NB4 (cell line): ENCODE measurements around the gene ING4.

Experiments
- DNase-seq: peaks from one replicate; pipeline ENCODE4 v3.0.0; 2010; ENCODE audit warnings: low read depth
- H3K4me3 ChIP-seq: one replicate; pipeline ENCODE4 v1.5.1; 2011; ENCODE audit warnings: mild to moderate bottlenecking, low read depth, low read length, moderate library complexity
- CTCF ChIP-seq: IDR thresholded peaks from one replicate; pipeline ENCODE4 v1.5.1; 2012; ENCODE audit warnings: low read depth, low read length
- MAX ChIP-seq: IDR thresholded peaks from 2 replicates; pipeline ENCODE4 v1.6.1; 2011; ENCODE audit warnings: low read depth, low read length
- MYC ChIP-seq: IDR thresholded peaks from 2 replicates; pipeline ENCODE4 v1.6.1; 2011; ENCODE audit warnings: low read depth, low read length
- POLR2A ChIP-seq: IDR thresholded peaks from 2 replicates; pipeline ENCODE4 v1.6.1; 2011; ENCODE audit warnings: mild to moderate bottlenecking; ENCODE audit not compliant: insufficient read length; ENCODE audit errors: extremely low read depth

Gene ING4

GRCh38 chr12:6604259-6605029 is 58.5 kb downstream of the ING4 start:
- H3K4me3 ChIP-seq, result peak overlapping the region; percentile 93
- TF ChIP-seq POLR2A, result no peak
- no peak for TF ChIP-seq MAX
- TF ChIP-seq CTCF, result no peak
- TF ChIP-seq MYC, result no peak

DNA sequence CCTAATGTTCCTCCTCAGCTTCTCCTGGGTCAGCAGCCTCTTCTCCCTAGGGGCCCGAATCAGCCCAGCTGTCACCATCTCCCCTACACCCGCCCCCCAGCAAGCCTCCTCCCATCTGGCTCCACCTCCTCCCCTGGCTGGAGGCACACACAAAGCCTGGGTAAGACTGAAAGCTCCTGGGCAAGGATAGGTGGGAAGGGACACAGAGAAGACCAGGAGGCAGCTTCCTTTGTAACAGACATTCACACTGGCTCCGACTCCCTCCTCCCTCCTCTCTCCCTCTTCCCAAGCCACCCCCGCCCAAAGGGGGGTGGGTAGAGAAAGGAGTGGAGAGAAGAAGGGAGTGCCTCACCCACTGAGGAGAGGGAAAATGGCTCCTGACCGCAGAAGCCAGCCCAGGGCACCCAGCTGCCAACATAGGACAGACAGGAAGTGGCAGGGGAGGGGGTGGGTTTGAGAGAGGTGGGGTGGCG is 59.8 kb downstream of the ING4 start:
- H3K4me3 ChIP-seq, result peak overlapping the region; percentile 16
- peak; percentile 67 for DNase-seq

More at GRCh38 chr12:6604259-6605029, 58.5 kb downstream of the ING4 start:
- DNase-seq, result no peak

GRCh38 chr12:6602526-6602925 is 60.4 kb downstream of the ING4 start:
- no peak overlapping the region for H3K4me3 ChIP-seq
- TF ChIP-seq MAX (no peak), POLR2A (no peak), CTCF (no peak), MYC (no peak)

More for the DNA sequence above, 59.8 kb downstream of the ING4 start:
- TF ChIP-seq MAX (no peak), MYC (no peak), CTCF (no peak), POLR2A (no peak)

More at GRCh38 chr12:6602526-6602925, 60.4 kb downstream of the ING4 start:
- no peak for DNase-seq
